HG03025 (cell line): ENCODE measurements around the gene NHLRC2.
"Not testable (repeated sequence)": the region's sequence is repeated elsewhere in the genome, so short reads cannot be mapped to it uniquely, and the experiment has no call there.

Source experiments
- ATAC-seq: cut with Tn5 transposase; IDR thresholded peaks from one replicate; pipeline ENCODE4 v1.9.1; 2021; ENCODE audit warnings: mild to moderate bottlenecking, moderate library complexity; ENCODE audit not compliant: unreplicated experiment, low FRiP score

The NHLRC2 gene

GRCh38 chr10:113932854-113933253, 78.4 kb downstream of the NHLRC2 start:
- no peak for ATAC-seq

- no peak for ATAC-seq
Observed at GRCh38 chr10:113933894-113934532, 79.6 kb downstream of the NHLRC2 start.

- ATAC-seq, result no peak
Observed at GRCh38 chr10:113937258-113937657, 82.8 kb downstream of the NHLRC2 start.

- ATAC-seq, result no peak
Observed at GRCh38 chr10:113937756-113938155, 83.3 kb downstream of the NHLRC2 start.

GRCh38 chr10:113939212-113939860, 84.9 kb downstream of the NHLRC2 start:
- ATAC-seq, result no peak

GRCh38 chr10:113941140-113941539, 86.7 kb downstream of the NHLRC2 start:
- no peak for ATAC-seq

GRCh38 chr10:113943196-113943595, 88.7 kb downstream of the NHLRC2 start:
- not testable (repeated sequence) for ATAC-seq

GRCh38 chr10:113945075-113945686, 90.7 kb downstream of the NHLRC2 start:
- no peak for ATAC-seq

- no peak for ATAC-seq
Observed at GRCh38 chr10:113945687-113946085, 91.2 kb downstream of the NHLRC2 start.

- ATAC-seq, result no peak
Observed at GRCh38 chr10:113947184-113948041, 93.0 kb downstream of the NHLRC2 start.

GRCh38 chr10:113948048-113948447, 93.6 kb downstream of the NHLRC2 start:
- ATAC-seq, result no peak

GRCh38 chr10:113950268-113950667, 95.8 kb downstream of the NHLRC2 start:
- no peak for ATAC-seq

- ATAC-seq, result no peak
Observed at GRCh38 chr10:113953505-113954272, 99.2 kb downstream of the NHLRC2 start.

GRCh38 chr10:113954409-113954808, 99.9 kb downstream of the NHLRC2 start:
- no peak for ATAC-seq

- no peak for ATAC-seq
Observed at GRCh38 chr10:113957013-113957412, 102.6 kb downstream of the NHLRC2 start.

GRCh38 chr10:113958631-113959382, 104.3 kb downstream of the NHLRC2 start:
- no peak for ATAC-seq

- ATAC-seq, result no peak
Observed at GRCh38 chr10:113959383-113959760, 104.9 kb downstream of the NHLRC2 start.

- ATAC-seq, result no peak
Observed at GRCh38 chr10:113960617-113961181, 106.2 kb downstream of the NHLRC2 start.
